ENCODE measurements around the gene NTN4. TPM values are rescaled to one million over a fixed set of nuclear protein-coding genes. Genes with fewer than 3 reads are reported as not detected.
A peak's percentile ranks its signal among the peaks of the same experiment; 100 is the strongest.
"Not testable (repeated sequence)": the region's sequence is repeated elsewhere in the genome, so short reads cannot be mapped to it uniquely, and the experiment has no call there.

The NTN4 gene
- total and polyA plus RNA-seq, 9 donors = 16.0 to 101 (median 54.2) TPM

- no peak overlapping the region for H3K27ac ChIP-seq
- intact Hi-C loops (cut with DNase I) = no loop called here
- H3K27me3 ChIP-seq = no peaks in the 10 kb centered on the region
- no peak for DNase-seq
- no peaks in the 10 kb centered on the region for H3K4me1 ChIP-seq (ENCODE audit: insufficient read depth)
- 90 to 96% (median 94%) methylated on average over 1 of the region's 1 CpG for WGBS, 3 donors
- no peak for TF ChIP-seq CTCF (IDR thresholded peaks at IDR 0.05)
- no peak for TF ChIP-seq POLR2A (IDR thresholded peaks at IDR 0.05)
- H3K4me3 ChIP-seq = no peak overlapping the region
- no peaks in the 10 kb centered on the region for H3K36me3 ChIP-seq
- H3K9me3 ChIP-seq = no peaks in the 10 kb centered on the region
Measured at GRCh38 chr12:95740751-95741150, 49.8 kb downstream of the NTN4 start.

- peak; percentile 30 to 62 (median 33) for DNase-seq
- intact Hi-C loops (cut with DNase I) = no loop called here
- H3K27me3 ChIP-seq = no peaks in the 10 kb centered on the region
- H3K4me1 ChIP-seq (ENCODE audit: insufficient read depth) = peaks cover 2% of the 10 kb centered on the region
- TF ChIP-seq POLR2A (IDR thresholded peaks at IDR 0.05) = no peak
- TF ChIP-seq CTCF (IDR thresholded peaks at IDR 0.05) = no peak
- TF ChIP-seq EP300 (IDR thresholded peaks at IDR 0.05) = no peak
- no peak overlapping the region for H3K4me3 ChIP-seq
- H3K36me3 ChIP-seq = no peaks in the 10 kb centered on the region
- WGBS, 3 donors = 75 to 81% (median 79%) methylated on average over 13 of the region's 13 CpGs
- H3K9me3 ChIP-seq = no peaks in the 10 kb centered on the region
- H3K27ac ChIP-seq = no peak overlapping the region
Measured at GRCh38 chr12:95739561-95740313, 50.8 kb downstream of the NTN4 start.

GRCh38 chr12:95738024-95738611, 52.4 kb downstream of the NTN4 start:
- Histone ChIP-seq H3K27ac (no peak overlapping the region), H3K4me1 (ENCODE audit: insufficient read depth) (peaks cover 7% of the 10 kb centered on the region), H3K27me3 (no peaks in the 10 kb centered on the region), H3K9me3 (no peaks in the 10 kb centered on the region), H3K4me3 (no peak overlapping the region), H3K36me3 (no peaks in the 10 kb centered on the region)
- TF ChIP-seq EP300 (IDR thresholded peaks at IDR 0.05) (no peak), POLR2A (IDR thresholded peaks at IDR 0.05) (no peak), CTCF (IDR thresholded peaks at IDR 0.05) (no peak)
- 81 to 87% (median 86%) methylated on average over 11 of the region's 11 CpGs for WGBS, 3 donors
- intact Hi-C loops (cut with DNase I) = no loop called here
- DNase-seq = no peak

GRCh38 chr12:95736631-95737030, 53.9 kb downstream of the NTN4 start:
- TF ChIP-seq CTCF (IDR thresholded peaks at IDR 0.05) = no peak
- no peak for TF ChIP-seq EP300 (IDR thresholded peaks at IDR 0.05)
- no peak for TF ChIP-seq POLR2A (IDR thresholded peaks at IDR 0.05)
- Histone ChIP-seq H3K4me3 (no peak overlapping the region), H3K9me3 (no peaks in the 10 kb centered on the region), H3K27me3 (no peaks in the 10 kb centered on the region), H3K4me1 (ENCODE audit: insufficient read depth) (peaks cover 9% of the 10 kb centered on the region), H3K27ac (no peak overlapping the region), H3K36me3 (no peaks in the 10 kb centered on the region)
- 42 to 52% (median 47%) methylated on average over 2 of the region's 2 CpGs for WGBS, 3 donors
- intact Hi-C loops (cut with DNase I) = no loop called here
- peak in 1 of 5 donors; percentile 37 for DNase-seq

GRCh38 chr12:95735728-95736127, 54.8 kb downstream of the NTN4 start:
- 78 to 87% (median 85%) methylated on average over 5 of the region's 5 CpGs for WGBS, 3 donors
- H3K4me3 ChIP-seq; H3K27ac ChIP-seq; H3K36me3 ChIP-seq; DNase-seq; H3K4me1 ChIP-seq (ENCODE audit: insufficient read depth); H3K27me3 ChIP-seq; intact Hi-C loops (cut with DNase I); H3K9me3 ChIP-seq: not testable (repeated sequence)

Measured in ovary (tissue), 9 donors.